DOHH2 (cell line): ENCODE measurements around the gene MFAP4.

Source experiments
- CTCF ChIP-seq: fragments of 200-600 bp; sonication (generic); IDR thresholded peaks from one replicate; pipeline ENCODE4 v1.5.1; 2014; ENCODE audit warnings: antibody characterized with exemption, mild to moderate bottlenecking, low read depth, low read length; ENCODE audit not compliant: poor library complexity, severe bottlenecking
- EZH2phosphoT487 ChIP-seq: fragments of 200-600 bp; sonication (generic); IDR thresholded peaks from 2 replicates; pipeline ENCODE4 v1.6.1; 2017; ENCODE audit warnings: borderline replicate concordance, mild to moderate bottlenecking, antibody characterized with exemption, low read length, moderate library complexity, mixed read lengths

GRCh38 chr17:19361326-19361725, 25.7 kb downstream of the MFAP4 start:
- TF ChIP-seq CTCF (no peak), EZH2phosphoT487 (no peak)
